GM18870 (cell line): Measurements from ENCODE around the gene SLC25A28.
A peak's percentile ranks its signal among the peaks of the same experiment; 100 is the strongest.
"Not testable (repeated sequence)": the region's sequence is repeated elsewhere in the genome, so short reads cannot be mapped to it uniquely, and the experiment has no call there.

Experiments used
- ATAC-seq: cut with Tn5 transposase; IDR thresholded peaks from one replicate; pipeline ENCODE4 v1.9.1; 2021; ENCODE audit warnings: moderate library complexity; ENCODE audit not compliant: unreplicated experiment

Gene SLC25A28

DNA sequence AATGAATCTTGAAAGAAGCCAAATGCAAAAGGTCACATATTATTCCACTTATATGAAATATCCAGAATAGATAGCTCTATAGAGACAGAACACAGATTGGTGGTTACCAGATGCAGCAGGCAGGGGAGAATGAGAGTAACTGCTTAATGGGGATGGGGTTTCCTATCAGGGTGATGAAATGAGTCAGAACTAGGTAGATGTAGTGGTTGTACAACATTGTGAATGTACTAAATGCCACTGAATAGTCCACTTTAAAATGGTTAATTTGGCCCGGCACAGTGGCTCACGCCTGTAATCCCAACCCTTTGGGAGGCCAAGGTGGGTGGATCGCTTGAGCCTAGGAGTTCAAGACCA is 9.4 kb upstream of the SLC25A28 start:
- no peak for ATAC-seq

DNA sequence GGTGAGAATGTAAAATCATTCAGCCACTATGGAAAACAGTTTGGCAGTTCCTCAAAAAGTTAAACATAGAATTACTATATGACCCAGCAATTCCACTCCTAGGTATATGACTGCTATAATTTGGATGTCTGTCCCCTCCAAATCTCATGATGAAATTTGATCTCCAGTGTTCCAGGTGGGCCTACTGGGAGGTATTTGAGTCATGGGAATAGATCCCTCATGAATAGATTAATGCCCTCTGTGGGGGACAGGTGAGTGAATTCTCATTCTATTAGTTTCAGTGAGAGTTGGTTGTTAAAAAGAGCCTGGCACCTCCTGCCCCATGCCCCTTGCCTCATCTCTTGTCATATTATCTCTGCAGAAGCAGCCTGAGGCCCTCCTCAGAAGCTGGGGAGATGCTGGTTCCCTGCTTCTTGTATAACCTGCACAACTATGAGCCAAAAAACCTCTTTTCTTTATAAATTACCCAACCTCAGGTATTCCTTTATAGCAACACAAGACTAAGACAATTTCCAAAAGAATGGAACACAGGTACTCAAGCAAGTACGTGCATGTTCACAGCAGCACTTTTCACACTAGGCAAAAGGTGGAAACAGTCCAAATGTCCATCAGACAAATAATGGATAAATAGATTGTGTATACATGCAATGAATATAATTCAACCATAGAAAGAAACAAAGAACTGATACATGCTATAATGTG is 8.8 kb upstream of the SLC25A28 start:
- no peak for ATAC-seq

DNA sequence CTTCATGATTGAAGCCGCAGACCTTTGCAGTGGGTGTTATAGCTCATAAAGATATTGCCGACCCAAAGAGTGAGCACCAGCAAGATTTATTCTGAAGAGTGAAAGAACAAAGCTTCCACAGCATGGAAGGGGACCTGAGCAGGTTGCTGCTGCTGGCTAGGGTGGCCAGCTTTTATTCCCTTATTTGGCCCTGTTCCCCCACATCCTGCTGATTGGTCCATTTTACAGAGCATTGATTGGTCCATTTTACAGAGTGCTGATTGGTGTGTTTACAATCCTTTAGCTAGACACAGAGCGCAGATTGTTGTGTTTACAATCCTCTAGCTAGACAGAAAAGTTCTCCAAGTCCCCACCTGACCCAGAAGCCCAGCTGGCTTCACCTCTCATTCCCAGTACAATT is 4.9 kb upstream of the SLC25A28 start:
- ATAC-seq = not testable (repeated sequence)

DNA sequence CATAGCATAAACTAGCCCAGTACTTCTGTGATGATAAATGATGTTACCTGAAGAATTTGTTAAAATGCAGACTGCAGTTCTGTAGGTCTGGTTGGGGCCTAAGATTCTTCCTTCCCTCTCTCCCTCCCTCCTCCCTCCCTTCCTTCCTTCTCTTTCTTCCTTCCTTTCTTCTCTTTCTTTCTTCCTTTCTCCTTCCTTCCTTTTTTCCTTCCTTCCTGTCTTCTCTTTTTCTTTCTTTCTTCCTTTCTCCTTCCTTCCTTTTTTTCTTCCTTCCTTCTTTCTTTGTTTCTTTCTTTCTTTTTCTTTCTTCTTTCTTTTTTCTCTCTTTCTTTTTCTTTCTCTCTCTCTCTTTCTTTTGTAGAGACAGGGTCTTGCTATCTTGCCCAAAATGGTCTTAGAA is 3.7 kb upstream of the SLC25A28 start:
- ATAC-seq = no peak

DNA sequence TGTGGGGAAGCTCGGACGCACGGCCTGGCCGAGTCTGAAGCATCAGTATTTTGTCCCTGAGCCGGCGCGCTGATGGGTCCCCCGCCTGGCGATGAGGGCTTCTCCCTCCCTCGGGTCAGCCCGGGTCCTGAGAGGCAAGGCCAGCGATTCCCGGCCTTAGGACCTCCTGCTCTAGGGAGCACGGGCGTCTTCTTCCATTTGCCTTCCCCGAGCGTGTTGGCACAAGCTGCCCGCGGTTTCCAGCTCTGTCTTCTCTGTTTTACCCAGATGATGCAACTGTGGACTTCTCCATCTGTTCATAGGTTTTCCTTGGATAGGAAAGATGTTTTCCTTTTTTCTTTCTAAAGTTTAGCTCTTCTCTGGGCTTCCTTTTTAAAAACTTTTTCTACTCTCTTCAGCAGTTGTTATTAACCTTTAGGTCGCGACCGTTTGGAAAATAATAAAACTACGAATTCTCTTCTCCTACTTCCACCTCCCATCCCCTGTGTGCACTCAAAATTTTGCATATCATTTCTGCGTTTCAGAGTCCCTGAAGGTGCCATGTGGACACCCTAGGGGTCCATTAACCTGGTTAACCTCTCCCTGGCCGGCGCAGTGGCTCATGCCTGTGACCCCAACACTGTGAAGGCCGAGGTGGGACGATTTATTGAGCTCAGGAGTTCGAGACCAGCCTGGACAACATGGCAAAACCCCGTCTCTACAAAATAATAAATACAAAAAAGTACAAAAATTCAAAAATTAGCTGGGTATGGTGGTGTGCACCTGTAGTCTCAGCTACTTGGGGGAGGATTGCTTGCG is 1.4 kb upstream of the SLC25A28 start:
- ATAC-seq = no peak

DNA sequence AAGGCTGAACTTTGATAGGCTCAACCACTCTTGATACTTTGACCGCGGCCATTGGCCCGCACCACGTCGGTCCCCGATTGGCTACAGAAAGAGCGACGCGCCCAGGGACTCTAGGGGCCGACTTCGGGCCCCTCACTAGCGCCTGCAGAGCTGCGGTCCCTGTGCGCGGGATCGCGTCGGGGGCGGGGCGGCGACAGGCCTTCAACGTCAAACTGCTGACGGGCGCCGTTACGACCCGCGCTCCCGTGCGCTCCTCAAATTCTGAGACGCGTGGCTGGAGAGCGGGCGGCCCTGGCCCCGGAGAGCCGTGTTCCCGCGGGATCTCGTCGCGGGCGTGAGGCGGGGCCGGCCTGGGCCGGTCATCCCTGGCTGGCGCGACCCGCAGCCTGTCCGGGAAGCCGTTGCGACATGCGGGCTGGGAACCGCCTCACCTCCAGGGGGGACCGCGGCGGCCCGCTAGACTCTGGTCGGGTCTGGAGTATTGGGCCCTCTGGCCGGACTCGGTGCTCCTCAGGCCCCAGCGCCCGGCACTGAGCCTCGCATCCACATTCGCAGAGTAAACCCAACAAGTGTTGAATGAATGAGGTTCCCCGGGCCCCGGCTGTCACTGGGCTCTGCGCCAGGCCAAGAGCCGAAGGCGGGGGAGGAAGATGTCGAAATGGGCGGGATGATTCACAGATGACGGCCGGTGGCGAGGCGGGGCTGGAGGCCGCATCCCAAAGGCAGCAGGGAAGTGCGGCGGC is 643 bp upstream of the SLC25A28 start:
- ATAC-seq = peak; percentile 34

DNA sequence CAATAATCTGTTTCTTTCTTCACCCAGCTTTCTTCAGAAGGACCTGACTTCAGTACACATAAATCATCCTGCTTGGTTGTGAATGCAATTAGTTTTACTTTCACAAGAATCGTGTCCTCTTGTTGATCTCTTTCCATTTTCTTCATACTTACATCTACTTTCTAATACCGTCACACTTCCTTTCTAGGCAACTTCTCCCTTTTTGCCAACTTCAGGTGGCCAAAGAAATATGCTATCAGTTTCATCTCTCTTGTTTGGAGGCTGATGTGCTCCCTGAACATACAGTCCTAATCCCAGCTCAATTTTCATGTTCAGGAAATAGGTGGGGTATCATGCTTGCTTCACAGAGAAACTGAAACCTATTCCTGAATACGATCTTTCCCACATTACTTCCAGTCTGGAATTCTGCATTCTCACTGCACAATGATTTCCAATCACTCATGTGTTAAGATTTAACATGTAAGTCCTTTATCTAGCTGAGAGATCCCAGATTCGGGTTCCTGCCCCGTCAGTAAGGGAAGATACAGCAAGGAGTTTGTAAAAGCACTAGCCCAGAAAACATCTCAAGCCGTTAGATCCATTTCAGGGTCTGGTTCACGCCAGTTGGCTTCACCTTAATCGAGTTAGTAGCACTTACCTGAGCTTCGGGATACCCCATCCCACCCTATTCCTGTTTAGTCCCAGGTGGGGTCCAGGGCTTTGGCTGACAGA is 994 bp downstream of the SLC25A28 start:
- ATAC-seq = no peak

DNA sequence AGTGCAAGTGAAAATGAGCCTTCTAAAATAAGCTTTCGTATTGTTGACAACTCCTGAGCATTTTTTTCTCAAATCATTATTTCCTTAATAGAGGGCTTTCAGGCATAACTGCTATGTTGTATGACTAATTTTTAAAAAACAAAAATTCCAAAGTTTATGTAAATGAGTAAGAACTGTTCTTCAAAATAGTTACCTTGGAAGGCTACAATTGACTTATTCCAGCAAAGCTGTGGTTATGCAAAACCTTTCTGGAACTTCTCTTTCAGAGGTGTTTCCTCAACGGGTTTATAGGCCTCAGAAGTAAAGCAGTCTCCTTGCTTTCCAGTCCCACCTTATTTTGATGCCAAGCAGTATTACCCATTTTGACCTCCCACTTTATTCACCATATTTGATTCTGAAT is 2.5 kb downstream of the SLC25A28 start:
- no peak for ATAC-seq

DNA sequence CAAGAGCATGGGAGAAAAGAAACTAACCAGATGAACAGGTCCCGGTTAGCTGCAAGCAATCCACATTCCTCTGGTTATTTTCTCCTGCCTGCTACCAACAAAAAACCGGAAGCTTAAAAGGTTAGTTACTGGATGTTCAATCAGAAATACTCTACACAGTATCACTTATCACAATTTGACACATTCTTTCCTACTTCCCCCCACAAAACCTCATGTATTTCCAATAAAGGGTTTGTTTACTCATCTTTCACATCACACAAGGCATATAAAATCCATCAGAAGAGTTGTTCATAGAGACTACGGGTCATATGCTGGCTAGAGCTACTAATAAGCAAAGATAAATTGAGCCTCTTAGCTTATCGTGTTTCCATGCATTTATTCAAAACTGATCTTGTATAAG is 4.8 kb downstream of the SLC25A28 start:
- no peak for ATAC-seq

DNA sequence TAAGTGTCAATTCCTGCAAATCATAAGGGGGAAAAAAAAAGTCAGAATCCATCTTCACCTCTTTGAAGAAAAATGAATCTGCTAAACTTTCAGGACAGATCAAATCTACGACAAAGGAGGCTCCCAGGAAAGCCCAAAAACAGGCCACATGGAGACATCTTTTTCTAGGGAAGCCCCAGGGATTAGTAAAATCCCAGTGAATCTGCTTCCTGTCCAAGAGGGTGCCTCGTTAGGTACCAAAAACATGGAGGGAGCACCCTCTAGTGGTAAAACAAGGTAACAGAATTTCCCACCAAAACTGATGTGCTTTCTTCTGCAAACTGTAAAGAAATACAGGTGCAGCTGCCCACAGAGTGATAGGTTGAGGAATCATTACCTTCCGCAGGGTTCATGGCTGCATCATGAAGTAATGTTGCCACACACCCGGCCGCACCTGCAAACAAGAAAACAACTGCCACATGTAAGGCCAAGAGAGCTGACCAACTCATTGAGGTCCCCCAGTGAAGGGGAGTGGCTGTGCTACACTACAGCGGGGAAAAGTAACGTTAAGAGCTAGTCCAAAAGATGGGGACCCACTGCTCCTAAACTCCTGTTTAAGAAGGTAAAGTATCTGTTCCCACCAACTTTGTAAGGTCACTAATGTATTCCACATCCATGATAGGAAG is 7.9 kb downstream of the SLC25A28 start:
- ATAC-seq = no peak

DNA sequence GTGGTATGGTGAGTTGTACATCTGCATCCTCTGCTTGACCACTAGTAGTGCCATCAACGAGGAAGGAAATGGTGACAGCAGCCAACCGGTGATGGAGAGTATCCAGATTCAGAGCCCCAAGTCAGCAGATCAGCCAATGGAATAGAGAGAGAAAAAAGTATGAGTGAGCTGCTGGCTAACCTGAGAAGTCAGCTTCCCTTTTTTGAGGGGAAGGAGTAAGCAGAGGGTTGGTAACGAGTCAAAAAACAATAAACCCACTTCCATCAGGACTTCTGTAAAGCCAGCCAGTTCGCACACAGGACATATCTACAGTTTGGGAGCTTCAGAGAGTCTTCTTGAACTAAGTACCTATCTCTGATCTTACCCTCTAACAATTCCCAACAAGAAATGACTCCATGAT is 8.9 kb downstream of the SLC25A28 start:
- no peak for ATAC-seq

DNA sequence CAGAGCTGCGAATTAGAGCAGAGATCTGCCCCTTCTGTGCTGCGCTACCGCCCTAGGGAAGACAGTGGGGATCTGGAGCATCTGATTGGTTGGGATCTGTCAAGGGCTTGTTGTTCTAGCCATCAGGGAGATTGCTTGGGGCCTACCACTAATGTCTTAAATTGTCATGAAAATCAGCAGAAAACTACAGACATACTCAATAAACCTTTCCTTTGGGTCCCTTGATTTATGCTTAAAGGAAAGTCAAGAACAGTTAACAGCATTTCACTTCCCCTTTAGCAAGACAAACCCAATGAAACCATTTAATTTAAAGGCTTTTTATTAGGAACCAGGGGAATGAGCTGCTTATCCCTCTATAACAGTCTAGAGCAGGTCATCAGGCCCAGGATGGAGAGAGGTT is 10.0 kb downstream of the SLC25A28 start:
- ATAC-seq = no peak

DNA sequence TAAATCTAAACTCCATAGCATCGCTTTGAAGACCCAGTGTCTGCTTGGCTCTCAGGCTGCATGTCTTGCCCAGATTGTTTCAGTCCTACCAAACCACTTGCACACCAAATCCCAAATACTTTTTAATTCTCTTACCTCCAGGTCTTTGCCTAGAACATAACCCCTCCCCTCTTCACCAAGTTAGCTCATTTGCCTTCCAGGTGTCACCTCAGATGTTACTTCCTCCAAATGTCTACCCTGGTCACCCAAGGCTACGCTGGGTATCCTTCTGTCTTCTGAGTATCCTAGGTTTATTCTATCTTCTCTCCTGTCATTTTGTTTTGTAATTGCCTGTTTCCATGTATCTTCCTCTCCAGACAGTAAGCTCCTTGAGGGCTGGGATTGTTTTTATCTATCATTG is 11.1 kb downstream of the SLC25A28 start:
- ATAC-seq = no peak

DNA sequence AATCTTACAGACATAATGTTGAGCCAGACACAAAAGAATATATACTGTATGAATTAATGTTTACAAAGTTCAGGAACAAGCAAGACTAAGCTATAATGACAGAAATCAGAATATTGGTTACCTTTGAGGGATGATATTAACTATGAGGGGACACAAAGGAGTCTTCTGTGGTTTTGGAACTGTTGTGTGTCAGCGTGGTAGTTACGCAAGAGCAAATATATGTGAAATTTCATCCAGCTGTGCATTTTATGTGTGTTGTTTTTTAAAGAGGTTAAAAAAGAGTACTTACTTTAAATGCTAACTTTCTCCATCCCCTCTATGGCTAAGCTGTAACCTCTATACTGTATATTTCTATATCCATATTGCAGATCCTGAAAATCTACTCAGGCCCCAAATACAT is 14.9 kb downstream of the SLC25A28 start:
- ATAC-seq = no peak

DNA sequence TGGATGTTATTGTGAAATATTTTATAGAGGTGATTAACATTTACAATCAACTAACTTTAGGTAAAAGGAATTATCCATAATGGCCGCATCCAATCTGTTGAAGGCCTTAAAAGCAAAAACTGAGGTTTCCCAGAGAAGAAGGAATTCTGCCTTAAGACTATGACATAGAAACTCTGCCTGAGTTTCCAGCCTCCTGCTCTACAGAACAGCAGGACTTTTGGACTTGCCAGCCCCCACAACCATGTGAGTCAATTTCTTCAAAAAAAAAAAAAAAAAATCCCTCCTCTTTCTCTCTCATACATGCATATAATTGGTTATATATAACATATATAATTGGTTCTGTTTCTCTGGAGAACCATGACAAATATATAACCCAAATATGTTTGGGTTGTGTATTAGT is 15.4 kb downstream of the SLC25A28 start:
- ATAC-seq = no peak

DNA sequence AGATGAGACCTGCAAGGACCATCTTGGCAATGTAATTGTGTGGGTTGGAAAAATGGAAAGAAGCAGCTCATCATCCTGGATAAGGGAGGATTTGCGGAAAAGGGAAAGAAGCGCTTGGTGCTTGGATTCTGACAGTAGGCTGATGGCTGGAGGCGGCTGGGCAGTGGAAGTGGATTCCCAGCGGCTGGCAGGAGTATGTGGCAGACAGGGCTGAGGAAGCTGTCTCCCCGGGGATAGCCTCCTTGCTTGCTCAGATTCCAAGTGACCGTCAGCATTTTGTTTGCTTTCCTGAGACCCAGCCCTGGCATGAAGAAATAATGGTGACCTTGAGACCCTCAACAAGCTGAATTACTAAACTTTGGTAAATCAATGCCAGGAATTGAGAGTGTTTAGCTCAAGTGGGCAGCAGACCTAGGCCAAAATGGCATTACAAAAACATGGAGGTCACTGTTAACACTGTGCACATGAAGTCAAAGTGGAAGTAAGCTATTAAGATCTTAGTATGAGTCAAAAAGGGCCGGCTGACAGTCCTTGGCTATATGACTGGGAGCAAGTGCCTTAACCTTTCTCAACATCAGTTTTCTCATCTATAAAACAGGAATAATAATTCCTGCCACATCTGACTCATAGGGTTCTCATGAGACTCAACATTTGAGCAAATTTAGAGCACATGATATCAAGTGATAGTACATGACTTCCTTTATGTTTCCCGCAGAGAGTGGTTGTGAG is 21.3 kb downstream of the SLC25A28 start:
- ATAC-seq = peak; percentile 72

DNA sequence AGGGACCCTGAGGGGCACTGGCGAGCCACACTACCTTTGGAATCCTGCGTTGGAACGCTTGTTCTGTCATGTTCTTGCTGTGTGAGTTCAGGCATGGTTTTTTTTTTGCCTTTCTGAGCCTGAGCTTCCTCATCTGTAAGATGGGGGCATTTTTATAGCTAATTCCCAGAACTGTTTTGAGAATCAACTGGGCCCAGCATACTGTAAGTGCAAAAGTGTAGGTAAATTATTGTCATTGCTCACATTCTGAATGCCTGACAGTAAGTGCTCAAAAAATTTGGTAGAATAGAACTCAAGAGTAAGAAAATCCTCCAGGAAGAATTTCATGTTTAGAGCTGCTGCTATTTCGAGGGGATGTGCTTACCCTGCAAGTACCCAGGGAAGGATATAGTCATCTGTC is 22.2 kb downstream of the SLC25A28 start:
- no peak for ATAC-seq

DNA sequence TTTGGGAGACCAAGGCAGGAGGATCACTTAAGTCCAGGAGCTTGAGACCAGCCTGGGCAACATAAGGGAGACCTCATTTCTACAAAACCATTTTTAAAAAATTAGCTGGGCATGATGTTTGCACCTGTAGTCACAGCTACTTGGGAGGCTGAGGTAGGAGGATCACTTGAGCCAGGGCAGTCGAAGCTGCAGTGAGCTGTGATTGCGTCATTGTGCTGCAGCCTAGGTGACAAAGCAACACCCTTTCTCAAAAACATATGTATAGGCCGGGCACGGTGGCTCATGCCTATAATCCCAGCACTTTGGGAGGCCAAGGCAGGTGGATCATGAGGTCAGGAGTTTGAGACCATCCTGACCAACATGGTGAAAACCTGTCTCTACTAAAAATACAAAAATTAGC is 23.5 kb downstream of the SLC25A28 start:
- not testable (repeated sequence) for ATAC-seq

DNA sequence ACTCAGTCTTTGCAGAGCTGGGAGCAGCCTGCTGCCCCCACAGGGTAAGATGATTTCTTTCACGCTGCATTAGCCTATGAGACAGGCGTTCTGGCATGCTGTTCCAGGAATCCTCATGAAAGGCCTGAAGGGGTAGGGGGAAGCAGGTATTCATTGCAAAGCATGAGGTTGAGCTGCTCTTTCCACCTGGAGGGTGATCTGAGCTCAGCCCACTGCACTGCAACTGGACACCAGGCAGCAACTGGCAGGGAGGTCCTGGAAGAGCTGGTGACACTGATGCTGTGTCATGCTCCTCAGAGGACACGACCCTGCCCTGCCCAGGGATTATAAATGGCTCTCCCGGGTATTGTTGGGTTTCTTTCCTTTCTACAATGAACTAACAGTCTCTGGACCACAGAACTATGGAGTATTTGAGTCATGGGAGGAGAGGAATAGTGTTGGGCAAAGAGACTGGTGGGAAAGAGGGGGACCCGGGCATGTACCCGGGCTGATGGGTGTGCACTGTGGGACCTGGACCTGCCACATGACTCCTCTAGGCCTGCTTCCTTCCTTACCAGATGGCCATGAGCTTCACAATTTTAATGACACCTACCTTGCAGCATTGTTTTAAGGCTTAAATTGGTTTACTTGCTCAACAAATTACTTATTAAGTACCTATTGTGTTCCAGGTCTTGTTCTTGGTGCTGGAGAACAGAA is 24.3 kb downstream of the SLC25A28 start:
- no peak for ATAC-seq

DNA sequence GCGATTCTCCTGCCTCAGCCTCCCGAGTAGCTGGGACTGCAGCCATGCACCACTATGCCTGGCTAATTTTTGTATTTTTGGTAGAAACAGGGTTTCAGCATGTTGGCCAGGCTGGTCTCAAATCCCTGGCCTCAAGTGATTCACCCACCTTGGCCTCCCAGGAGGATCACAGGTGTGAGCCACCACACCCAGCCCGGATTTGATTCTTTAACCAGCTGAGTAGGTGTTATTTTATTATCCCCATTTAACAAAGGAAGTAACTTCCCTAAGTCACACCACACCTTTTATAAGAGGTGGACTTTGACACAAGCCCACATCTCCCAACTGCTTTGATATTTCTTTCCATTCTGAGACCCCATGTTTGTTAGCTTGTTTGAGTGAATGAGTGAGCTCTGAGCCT is 25.0 kb downstream of the SLC25A28 start:
- no peak for ATAC-seq
